Measurements from ENCODE around the gene HADHB.

DNA sequence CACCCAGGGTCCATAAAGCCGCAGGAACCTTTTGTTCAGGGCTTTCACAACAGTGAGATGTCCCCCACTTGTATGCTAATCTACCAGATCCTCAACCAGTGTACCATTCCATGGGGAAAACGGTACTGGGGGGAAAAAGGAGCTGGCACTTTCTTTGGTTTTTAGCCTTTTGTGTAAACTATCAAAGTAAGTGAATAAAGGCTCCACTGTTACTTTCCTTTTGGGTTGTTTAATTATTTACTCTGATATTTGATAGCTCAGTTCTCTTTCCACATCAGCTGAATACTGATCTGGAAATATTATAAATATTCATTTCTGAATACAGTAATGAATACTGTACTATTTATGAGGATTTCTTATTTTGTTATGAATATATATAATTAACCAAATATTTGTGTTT lies 20.6 kb upstream of the HADHB start:
- TF ChIP-seq PATZ1 (CRISPR knock-in tag; IDR thresholded peaks at IDR 0.05): no peak
- no peak for TF ChIP-seq POLR2AphosphoS5 (IDR thresholded peaks at IDR 0.05; ENCODE audit: low read depth, low read length)
- no peak for TF ChIP-seq SOX6 (IDR thresholded peaks at IDR 0.05)
- no peak for TF ChIP-seq SOX6 (CRISPR knock-in tag; IDR thresholded peaks at IDR 0.05)
- no peak for TF ChIP-seq ISL2 (CRISPR knock-in tag; IDR thresholded peaks at IDR 0.05)
- TF ChIP-seq MEF2D (CRISPR knock-in tag; IDR thresholded peaks at IDR 0.05): no peak
- TF ChIP-seq, protein P1, sequence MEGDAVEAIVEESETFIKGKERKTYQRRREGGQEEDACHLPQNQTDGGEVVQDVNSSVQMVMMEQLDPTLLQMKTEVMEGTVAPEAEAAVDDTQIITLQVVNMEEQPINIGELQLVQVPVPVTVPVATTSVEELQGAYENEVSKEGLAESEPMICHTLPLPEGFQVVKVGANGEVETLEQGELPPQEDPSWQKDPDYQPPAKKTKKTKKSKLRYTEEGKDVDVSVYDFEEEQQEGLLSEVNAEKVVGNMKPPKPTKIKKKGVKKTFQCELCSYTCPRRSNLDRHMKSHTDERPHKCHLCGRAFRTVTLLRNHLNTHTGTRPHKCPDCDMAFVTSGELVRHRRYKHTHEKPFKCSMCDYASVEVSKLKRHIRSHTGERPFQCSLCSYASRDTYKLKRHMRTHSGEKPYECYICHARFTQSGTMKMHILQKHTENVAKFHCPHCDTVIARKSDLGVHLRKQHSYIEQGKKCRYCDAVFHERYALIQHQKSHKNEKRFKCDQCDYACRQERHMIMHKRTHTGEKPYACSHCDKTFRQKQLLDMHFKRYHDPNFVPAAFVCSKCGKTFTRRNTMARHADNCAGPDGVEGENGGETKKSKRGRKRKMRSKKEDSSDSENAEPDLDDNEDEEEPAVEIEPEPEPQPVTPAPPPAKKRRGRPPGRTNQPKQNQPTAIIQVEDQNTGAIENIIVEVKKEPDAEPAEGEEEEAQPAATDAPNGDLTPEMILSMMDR (CRISPR knock-in tag; IDR thresholded peaks at IDR 0.05): no peak
- TF ChIP-seq ZHX1 (CRISPR knock-in tag; IDR thresholded peaks at IDR 0.05; ENCODE audit: low read depth): no peak
- no peak for TF ChIP-seq SMAD1 (CRISPR knock-in tag; IDR thresholded peaks at IDR 0.05; ENCODE audit: borderline replicate concordance, low read depth)
- TF ChIP-seq, protein P2, sequence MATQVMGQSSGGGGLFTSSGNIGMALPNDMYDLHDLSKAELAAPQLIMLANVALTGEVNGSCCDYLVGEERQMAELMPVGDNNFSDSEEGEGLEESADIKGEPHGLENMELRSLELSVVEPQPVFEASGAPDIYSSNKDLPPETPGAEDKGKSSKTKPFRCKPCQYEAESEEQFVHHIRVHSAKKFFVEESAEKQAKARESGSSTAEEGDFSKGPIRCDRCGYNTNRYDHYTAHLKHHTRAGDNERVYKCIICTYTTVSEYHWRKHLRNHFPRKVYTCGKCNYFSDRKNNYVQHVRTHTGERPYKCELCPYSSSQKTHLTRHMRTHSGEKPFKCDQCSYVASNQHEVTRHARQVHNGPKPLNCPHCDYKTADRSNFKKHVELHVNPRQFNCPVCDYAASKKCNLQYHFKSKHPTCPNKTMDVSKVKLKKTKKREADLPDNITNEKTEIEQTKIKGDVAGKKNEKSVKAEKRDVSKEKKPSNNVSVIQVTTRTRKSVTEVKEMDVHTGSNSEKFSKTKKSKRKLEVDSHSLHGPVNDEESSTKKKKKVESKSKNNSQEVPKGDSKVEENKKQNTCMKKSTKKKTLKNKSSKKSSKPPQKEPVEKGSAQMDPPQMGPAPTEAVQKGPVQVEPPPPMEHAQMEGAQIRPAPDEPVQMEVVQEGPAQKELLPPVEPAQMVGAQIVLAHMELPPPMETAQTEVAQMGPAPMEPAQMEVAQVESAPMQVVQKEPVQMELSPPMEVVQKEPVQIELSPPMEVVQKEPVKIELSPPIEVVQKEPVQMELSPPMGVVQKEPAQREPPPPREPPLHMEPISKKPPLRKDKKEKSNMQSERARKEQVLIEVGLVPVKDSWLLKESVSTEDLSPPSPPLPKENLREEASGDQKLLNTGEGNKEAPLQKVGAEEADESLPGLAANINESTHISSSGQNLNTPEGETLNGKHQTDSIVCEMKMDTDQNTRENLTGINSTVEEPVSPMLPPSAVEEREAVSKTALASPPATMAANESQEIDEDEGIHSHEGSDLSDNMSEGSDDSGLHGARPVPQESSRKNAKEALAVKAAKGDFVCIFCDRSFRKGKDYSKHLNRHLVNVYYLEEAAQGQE (IDR thresholded peaks at IDR 0.05; ENCODE audit: borderline replicate concordance in 1 of 2, low read depth in 1 of 2, low read length in 2 of 2): no peak
- TF ChIP-seq SYNCRIP (IDR thresholded peaks at IDR 0.05; ENCODE audit: insufficient read depth, low read depth, low read length): no peak
